SIG-M5 treated with dmso at 0.1 percent for 504 hours (cell line): Measurements from ENCODE around the gene TAF1.
"Not testable (repeated sequence)": the region's sequence is repeated elsewhere in the genome, so short reads cannot be mapped to it uniquely, and the experiment has no call there.

Experiments used
- DNase-seq: peaks from one replicate; lab custom pipeline; 2025; ENCODE audit not compliant: unreplicated experiment; lab: John Stamatoyannopoulos, UW

The TAF1 gene

GRCh38 chrX:71496476-71496875 is 130.3 kb downstream of the TAF1 start:
- DNase-seq: no peak

- not testable (repeated sequence) for DNase-seq
Observed at GRCh38 chrX:71502080-71502479, 135.9 kb downstream of the TAF1 start.

- DNase-seq: peak; percentile 1
Observed at GRCh38 chrX:71504346-71504745, 138.2 kb downstream of the TAF1 start.

- DNase-seq: no peak
Observed at GRCh38 chrX:71509289-71509688, 143.1 kb downstream of the TAF1 start.

- no peak for DNase-seq
Observed at GRCh38 chrX:71510161-71510560, 144.0 kb downstream of the TAF1 start.

- not testable (repeated sequence) for DNase-seq
Observed at GRCh38 chrX:71513731-71514130, 147.6 kb downstream of the TAF1 start.

GRCh38 chrX:71514367-71515037 is 148.3 kb downstream of the TAF1 start:
- DNase-seq: peak; percentile 57

GRCh38 chrX:71515038-71515396 is 148.9 kb downstream of the TAF1 start:
- no peak for DNase-seq
